AG09319 (cell line): ENCODE results near the gene GTPBP8.
A peak's percentile ranks its signal among the peaks of the same experiment; 100 is the strongest.
"Not testable (repeated sequence)": the region's sequence is repeated elsewhere in the genome, so short reads cannot be mapped to it uniquely, and the experiment has no call there.

ENCODE experiments used
- DNase-seq: peaks from one replicate; pipeline ENCODE4 v3.0.0-alpha.2; 2010; ENCODE audit warnings: low read depth; ENCODE audit errors: extremely low read depth
- CTCF ChIP-seq: IDR thresholded peaks from 2 replicates; pipeline ENCODE4 v1.5.1; 2011; ENCODE audit warnings: low read depth, mild to moderate bottlenecking, inconsistent platforms, low read length, moderate library complexity

GTPBP8 gene

GRCh38 chr3:113039546-113039945 is 48.8 kb downstream of the GTPBP8 start:
- no peak for DNase-seq
- TF ChIP-seq CTCF: no peak

DNA sequence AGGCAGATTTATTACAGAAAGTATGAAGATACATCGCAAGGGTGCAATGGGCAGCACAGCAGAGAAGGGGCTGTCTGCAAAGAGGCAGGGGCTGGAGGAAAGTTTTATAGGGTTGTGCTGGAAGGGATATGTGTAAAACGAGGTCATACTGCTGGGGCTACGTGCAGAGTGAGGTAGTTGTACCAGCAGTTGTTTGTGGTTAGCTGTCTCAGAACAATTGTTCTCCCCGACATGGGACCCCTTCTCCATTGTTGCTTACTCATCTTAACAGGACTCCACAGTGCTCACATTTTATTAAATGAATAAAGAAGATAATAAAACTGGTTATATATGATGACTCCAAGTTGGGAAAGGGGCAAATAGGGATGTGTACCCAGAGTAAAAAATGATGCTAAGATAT is 49.4 kb downstream of the GTPBP8 start:
- no peak for TF ChIP-seq CTCF
- no peak for DNase-seq

- DNase-seq: no peak
- TF ChIP-seq CTCF: no peak
Observed at GRCh38 chr3:113043686-113044085, 52.9 kb downstream of the GTPBP8 start.

- DNase-seq: not testable (repeated sequence)
Observed at GRCh38 chr3:113046186-113046965, 55.6 kb downstream of the GTPBP8 start.

DNA sequence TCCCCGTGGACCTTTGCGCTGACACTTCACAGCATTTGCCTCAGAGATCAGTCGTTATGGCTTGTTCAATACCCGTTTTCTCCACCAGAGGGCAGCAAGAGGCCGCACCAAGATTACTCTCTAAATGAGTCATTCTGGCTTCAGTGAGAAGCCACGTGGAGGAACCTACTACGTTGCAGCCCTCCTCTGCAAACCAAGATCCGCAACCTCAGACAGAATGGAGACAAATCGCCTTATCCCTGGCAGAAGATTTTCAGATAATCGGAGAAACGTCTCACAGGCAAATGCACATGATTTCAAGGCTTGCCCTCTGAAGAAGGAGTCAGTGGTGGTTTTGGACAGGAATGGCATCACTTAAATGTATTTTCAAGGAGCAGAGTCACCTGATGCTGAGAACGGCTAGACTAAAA is 60.5 kb downstream of the GTPBP8 start:
- DNase-seq: peak; percentile 44
- peak; percentile 76 for TF ChIP-seq CTCF
